DOHH2 (cell line): ENCODE data around the gene KCNK6.

Experiments used
- EZH2phosphoT487 ChIP-seq: fragments of 200-600 bp; sonication (generic); IDR thresholded peaks from 2 replicates; pipeline ENCODE4 v1.6.1; 2017; ENCODE audit warnings: borderline replicate concordance, mild to moderate bottlenecking, antibody characterized with exemption, low read length, moderate library complexity, mixed read lengths
- TF ChIP-seq, protein P1 (sequence below): fragments of 200-600 bp; sonication (generic); IDR thresholded peaks from one replicate; pipeline ENCODE4 v1.5.1; 2014; ENCODE audit warnings: antibody characterized with exemption, mild to moderate bottlenecking, low read depth, low read length; ENCODE audit not compliant: poor library complexity, severe bottlenecking

DNA sequence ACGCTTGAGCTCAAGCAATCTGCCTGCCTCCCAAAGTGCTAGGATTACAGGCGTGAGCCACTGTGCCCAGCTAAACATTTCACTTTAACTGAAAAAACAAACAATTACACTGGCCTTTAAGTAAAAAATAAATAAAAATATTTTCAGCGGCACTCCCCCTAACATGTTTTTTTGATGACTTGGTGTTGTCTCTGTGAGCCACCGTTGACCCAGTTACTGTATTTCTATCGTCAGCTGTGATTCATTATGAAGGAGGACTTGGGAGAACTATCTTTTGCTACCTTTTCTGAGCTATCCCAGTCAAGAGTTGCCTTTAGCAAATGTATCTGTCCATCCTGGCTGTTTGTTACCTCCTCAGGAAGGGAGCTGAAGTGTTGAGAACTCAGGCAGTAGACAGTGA, 34.1 kb upstream of the KCNK6 start:
- TF ChIP-seq, protein P1, sequence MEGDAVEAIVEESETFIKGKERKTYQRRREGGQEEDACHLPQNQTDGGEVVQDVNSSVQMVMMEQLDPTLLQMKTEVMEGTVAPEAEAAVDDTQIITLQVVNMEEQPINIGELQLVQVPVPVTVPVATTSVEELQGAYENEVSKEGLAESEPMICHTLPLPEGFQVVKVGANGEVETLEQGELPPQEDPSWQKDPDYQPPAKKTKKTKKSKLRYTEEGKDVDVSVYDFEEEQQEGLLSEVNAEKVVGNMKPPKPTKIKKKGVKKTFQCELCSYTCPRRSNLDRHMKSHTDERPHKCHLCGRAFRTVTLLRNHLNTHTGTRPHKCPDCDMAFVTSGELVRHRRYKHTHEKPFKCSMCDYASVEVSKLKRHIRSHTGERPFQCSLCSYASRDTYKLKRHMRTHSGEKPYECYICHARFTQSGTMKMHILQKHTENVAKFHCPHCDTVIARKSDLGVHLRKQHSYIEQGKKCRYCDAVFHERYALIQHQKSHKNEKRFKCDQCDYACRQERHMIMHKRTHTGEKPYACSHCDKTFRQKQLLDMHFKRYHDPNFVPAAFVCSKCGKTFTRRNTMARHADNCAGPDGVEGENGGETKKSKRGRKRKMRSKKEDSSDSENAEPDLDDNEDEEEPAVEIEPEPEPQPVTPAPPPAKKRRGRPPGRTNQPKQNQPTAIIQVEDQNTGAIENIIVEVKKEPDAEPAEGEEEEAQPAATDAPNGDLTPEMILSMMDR: no peak
- no peak for TF ChIP-seq EZH2phosphoT487
